Osteoblast (primary cell): ENCODE data around the gene HIPK3. TPM values are rescaled to one million over a fixed set of nuclear protein-coding genes. Genes with fewer than 3 reads are reported as not detected.

Experiments used
- DNase-seq: peaks from one replicate; pipeline ENCODE4 v3.0.0; 2011; ENCODE audit warnings: low spot score, mixed read lengths; ENCODE audit not compliant: insufficient read length; ENCODE audit errors: missing footprints
- H2AFZ ChIP-seq: 2 replicates; pipeline ENCODE4 v1.6.0; 2011; ENCODE audit warnings: mild to moderate bottlenecking, low read length
- H3K27ac ChIP-seq: 2 replicates; pipeline ENCODE4 v1.5.1; 2011; ENCODE audit warnings: mild to moderate bottlenecking, low read depth, low read length, moderate library complexity
- H3K27me3 ChIP-seq: 2 replicates; pipeline ENCODE4 v1.6.0; 2012; ENCODE audit warnings: mild to moderate bottlenecking, control low read depth, inconsistent platforms, low read length, moderate library complexity; ENCODE audit not compliant: insufficient read depth
- H3K36me3 ChIP-seq: 2 replicates; pipeline ENCODE4 v1.5.1; 2011; ENCODE audit warnings: mild to moderate bottlenecking, low read length, control low read depth, moderate library complexity; ENCODE audit not compliant: insufficient read depth
- H3K4me1 ChIP-seq: 2 replicates; pipeline ENCODE4 v1.5.1; 2011; ENCODE audit warnings: mild to moderate bottlenecking, low read length, control low read depth, moderate library complexity; ENCODE audit not compliant: insufficient read depth
- H3K4me2 ChIP-seq: 2 replicates; pipeline ENCODE4 v1.6.0; 2011; ENCODE audit warnings: mild to moderate bottlenecking, low read length; ENCODE audit not compliant: insufficient read depth
- H3K4me3 ChIP-seq: fragments of 200-600 bp; sonication (generic); 3 replicates; pipeline ENCODE4 v1.5.1; 2012; ENCODE audit warnings: mild to moderate bottlenecking, low read length, inconsistent platforms; ENCODE audit not compliant: insufficient read depth
- H3K79me2 ChIP-seq: 2 replicates; pipeline ENCODE4 v1.6.0; 2012; ENCODE audit warnings: mild to moderate bottlenecking, low read length, control low read depth, inconsistent platforms; ENCODE audit not compliant: insufficient read depth
- H3K9me3 ChIP-seq: 2 replicates; pipeline ENCODE4 v1.5.1; 2011; ENCODE audit warnings: low read depth, low read length, control low read depth
- H4K20me1 ChIP-seq: 2 replicates; pipeline ENCODE4 v1.6.0; 2012; ENCODE audit warnings: mild to moderate bottlenecking, low read length, control low read depth; ENCODE audit not compliant: insufficient read depth
- total RNA-seq: library from RNA; depleted of rRNA; stranded (reverse); fragments of >200 nt; gene quantifications from 2 replicates; pipeline ENCODE4 v1.2.3, GENCODE V29; 2012
- TF ChIP-seq, protein P1 (sequence below): IDR thresholded peaks from 2 replicates; pipeline ENCODE4 v1.5.1; 2011; ENCODE audit warnings: mild to moderate bottlenecking, low read depth, low read length, moderate library complexity; ENCODE audit errors: extremely low read depth

The HIPK3 gene
- total RNA-seq, 1 donor: 195 TPM

DNA sequence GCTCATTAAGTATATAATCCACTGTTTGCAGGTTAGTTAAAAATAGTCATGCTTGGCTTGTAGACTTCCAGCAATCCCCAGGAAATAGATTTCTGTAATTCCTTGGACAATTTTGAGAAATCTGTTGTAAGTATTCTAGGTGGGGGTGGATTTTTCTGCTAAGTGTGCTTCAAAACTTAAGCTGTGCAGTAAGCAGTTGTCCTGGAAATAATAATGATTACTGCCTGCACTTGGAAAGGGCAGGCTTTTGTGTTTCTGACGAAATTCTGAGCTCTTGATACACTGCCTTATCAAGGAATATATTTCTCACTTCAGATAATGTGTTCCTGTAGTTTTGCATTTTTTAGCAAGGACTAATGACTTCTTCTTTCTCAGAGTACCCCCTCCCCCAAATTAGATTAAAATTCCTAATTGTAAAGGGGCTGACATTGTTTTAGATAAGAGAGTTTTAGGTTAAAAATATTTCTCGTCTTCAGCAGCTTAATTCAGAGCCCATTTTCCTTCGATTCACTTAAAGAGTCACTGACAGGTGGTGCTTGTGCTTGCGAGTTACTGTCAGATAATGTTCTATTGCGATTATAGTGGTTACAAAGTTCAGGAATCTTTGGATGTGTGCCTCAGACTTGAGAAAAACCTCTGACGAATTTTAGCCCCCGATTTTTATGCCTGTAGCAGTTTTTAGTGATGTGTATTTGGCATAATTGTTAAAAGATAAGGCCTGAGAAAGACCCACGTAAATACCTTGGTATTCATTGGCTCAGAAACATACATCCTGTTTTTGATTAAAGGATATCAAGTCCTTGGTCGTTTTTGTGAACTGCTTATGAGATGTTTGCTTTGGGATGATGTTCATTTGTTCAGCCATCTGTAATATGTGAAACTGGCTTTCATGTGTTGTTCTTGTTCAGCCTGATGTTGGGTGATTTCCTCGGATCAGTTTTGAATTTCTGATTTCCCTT is 120.5 kb downstream of the HIPK3 start:
- peak; percentile 80 for DNase-seq
- H3K36me3 ChIP-seq: no peaks in the 10 kb centered on the region
- H3K4me3 ChIP-seq: peak overlapping the region; percentile 77
- H4K20me1 ChIP-seq: no peaks in the 10 kb centered on the region
- TF ChIP-seq, protein P1, sequence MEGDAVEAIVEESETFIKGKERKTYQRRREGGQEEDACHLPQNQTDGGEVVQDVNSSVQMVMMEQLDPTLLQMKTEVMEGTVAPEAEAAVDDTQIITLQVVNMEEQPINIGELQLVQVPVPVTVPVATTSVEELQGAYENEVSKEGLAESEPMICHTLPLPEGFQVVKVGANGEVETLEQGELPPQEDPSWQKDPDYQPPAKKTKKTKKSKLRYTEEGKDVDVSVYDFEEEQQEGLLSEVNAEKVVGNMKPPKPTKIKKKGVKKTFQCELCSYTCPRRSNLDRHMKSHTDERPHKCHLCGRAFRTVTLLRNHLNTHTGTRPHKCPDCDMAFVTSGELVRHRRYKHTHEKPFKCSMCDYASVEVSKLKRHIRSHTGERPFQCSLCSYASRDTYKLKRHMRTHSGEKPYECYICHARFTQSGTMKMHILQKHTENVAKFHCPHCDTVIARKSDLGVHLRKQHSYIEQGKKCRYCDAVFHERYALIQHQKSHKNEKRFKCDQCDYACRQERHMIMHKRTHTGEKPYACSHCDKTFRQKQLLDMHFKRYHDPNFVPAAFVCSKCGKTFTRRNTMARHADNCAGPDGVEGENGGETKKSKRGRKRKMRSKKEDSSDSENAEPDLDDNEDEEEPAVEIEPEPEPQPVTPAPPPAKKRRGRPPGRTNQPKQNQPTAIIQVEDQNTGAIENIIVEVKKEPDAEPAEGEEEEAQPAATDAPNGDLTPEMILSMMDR: no peak
- peak overlapping the region; percentile 76 for H2AFZ ChIP-seq
- H3K79me2 ChIP-seq: peaks cover 56% of the 10 kb centered on the region
- H3K9me3 ChIP-seq: no peaks in the 10 kb centered on the region
- H3K4me1 ChIP-seq: peaks cover 16% of the 10 kb centered on the region
- H3K27ac ChIP-seq: no peak overlapping the region
- no peaks in the 10 kb centered on the region for H3K27me3 ChIP-seq
- peak overlapping the region; percentile 90 for H3K4me2 ChIP-seq

DNA sequence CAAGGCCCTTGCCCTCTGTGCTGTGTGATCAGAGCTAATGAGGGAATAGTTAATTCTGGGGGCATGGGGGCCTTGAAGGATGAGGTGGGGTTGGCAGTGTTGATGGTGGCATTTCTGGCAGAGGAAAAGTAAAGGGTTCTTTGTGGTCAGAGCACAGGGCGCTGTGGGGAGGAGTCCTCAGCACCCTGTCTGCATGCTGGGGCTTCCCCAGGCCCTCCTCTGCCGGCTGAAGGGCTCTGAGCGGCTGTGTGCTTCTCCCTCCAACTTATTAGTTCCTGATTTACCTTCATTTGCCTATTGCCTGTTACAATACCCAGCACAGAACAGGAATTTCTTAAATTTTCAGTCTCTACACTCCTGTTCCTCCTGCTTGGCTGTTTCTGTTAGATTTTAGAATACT is 122.8 kb downstream of the HIPK3 start:
- H2AFZ ChIP-seq: no peak overlapping the region
- TF ChIP-seq, protein P1: no peak
- H3K27me3 ChIP-seq: no peaks in the 10 kb centered on the region
- no peaks in the 10 kb centered on the region for H3K36me3 ChIP-seq
- no peak for DNase-seq
- H3K9me3 ChIP-seq: no peaks in the 10 kb centered on the region
- peaks cover 16% of the 10 kb centered on the region for H3K4me1 ChIP-seq
- no peak overlapping the region for H3K4me3 ChIP-seq
- no peaks in the 10 kb centered on the region for H4K20me1 ChIP-seq
- H3K27ac ChIP-seq: no peak overlapping the region
- no peak overlapping the region for H3K4me2 ChIP-seq
- H3K79me2 ChIP-seq: peaks cover 74% of the 10 kb centered on the region

DNA sequence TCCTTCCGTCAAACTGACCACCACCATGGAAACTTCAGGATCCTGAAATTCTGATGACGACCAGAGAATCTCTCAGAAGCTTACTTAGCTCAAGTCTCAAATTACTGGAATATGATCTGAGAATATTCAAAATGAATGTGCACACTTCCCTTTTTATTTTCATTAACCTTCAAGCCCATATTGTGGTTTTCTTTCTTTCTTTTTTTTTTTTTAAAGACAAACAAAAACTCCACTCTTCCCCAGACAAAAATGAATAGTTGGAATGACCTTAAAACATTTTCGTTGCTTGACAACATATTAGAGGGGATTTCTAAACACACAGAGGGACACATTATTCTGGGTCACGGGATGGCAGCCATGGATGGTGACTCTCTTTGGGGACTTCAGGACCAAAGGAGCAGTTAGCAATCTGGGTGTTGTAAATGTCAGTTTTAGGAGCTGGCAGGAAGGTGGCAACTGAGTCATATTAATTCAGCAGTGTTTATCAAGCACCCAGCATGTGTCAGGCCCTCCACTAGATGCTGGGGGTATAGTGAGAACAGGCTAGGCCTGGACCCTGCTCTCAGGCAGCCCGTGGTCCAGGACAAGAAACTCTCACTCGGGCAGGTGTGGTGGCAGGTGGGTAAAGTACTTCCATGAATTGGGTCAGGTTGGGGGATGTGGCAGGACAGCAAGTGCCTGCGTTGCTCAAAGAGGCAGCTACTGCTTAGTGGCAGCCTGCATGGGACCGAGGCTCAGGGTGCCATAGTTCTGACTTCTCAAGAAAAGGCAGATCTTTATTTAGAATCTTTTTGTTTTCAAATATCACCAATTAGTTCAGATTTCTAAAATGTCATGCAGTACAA is 126.1 kb downstream of the HIPK3 start:
- H3K4me3 ChIP-seq: no peak overlapping the region
- TF ChIP-seq, protein P1: no peak
- no peaks in the 10 kb centered on the region for H3K36me3 ChIP-seq
- H4K20me1 ChIP-seq: no peaks in the 10 kb centered on the region
- H3K27ac ChIP-seq: peak overlapping the region; percentile 44
- H3K27me3 ChIP-seq: no peaks in the 10 kb centered on the region
- H3K4me2 ChIP-seq: peak overlapping the region; percentile 37
- H3K79me2 ChIP-seq: peaks cover 78% of the 10 kb centered on the region
- peaks cover 6% of the 10 kb centered on the region for H3K4me1 ChIP-seq
- DNase-seq: peak; percentile 78
- no peaks in the 10 kb centered on the region for H3K9me3 ChIP-seq
- H2AFZ ChIP-seq: peak overlapping the region; percentile 58

DNA sequence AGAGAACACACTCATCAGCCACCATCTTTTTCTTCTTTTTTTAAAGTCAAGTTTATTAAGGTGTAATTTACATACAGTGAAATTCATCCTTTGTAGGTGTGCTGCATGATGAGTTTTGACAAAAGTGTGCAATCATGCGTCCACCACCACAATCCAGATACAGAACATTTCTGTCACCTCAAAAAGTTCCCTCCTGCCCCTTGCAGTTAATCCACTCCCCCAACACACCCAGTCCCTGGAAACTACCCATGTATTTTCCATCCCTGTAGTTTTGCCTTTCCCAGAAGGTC is 126.7 kb downstream of the HIPK3 start:
- TF ChIP-seq, protein P1: no peak
- no peak overlapping the region for H2AFZ ChIP-seq
- no peak for DNase-seq
- H3K27ac ChIP-seq: no peak overlapping the region
- H3K4me3 ChIP-seq: no peak overlapping the region
- no peaks in the 10 kb centered on the region for H3K36me3 ChIP-seq
- H3K4me2 ChIP-seq: no peak overlapping the region
- peaks cover 6% of the 10 kb centered on the region for H3K4me1 ChIP-seq
- H4K20me1 ChIP-seq: no peaks in the 10 kb centered on the region
- H3K9me3 ChIP-seq: no peaks in the 10 kb centered on the region
- peaks cover 76% of the 10 kb centered on the region for H3K79me2 ChIP-seq
- no peaks in the 10 kb centered on the region for H3K27me3 ChIP-seq
